Stimulated activated naive CD8-positive, alpha-beta T cell treated with anti-CD3 and anti-CD28 coated beads, Interleukin-15, Interleukin-2, amounts not matched to agents 100 U/mL and 50 U/mL, for 24 hours (primary cell): ENCODE data around the gene BCKDHA.
"Not testable (repeated sequence)": the region's sequence is repeated elsewhere in the genome, so short reads cannot be mapped to it uniquely, and the experiment has no call there.

Experiments
- ATAC-seq: fragments of 150-1000 bp; cut with Tn5 transposase; one replicate; pipeline ENCODE4 v1.10.0; 2021
- DNase-seq: peaks from one replicate; pipeline ENCODE4 v3.0.0; 2021

Gene BCKDHA

GRCh38 chr19:41443813-41444455, 46.3 kb downstream of the BCKDHA start:
- DNase-seq: no peak
- ATAC-seq: no peak

- DNase-seq (no peak), ATAC-seq (no peak)
These were observed 48.0 kb downstream of the BCKDHA start for GRCh38 chr19:41445575-41445974.

GRCh38 chr19:41447732-41448332, 50.2 kb downstream of the BCKDHA start:
- ATAC-seq (no peak), DNase-seq (no peak)

- ATAC-seq (peak; percentile 79), DNase-seq (peak; percentile 82)
These were observed 51.7 kb downstream of the BCKDHA start for GRCh38 chr19:41449079-41449864.

GRCh38 chr19:41449865-41450178, 52.2 kb downstream of the BCKDHA start:
- ATAC-seq: no peak

GRCh38 chr19:41452584-41453275, 55.1 kb downstream of the BCKDHA start:
- no peak for ATAC-seq

More at GRCh38 chr19:41449865-41450178, 52.2 kb downstream of the BCKDHA start:
- no peak for DNase-seq

GRCh38 chr19:41455936-41456335, 58.3 kb downstream of the BCKDHA start:
- ATAC-seq: no peak

More at GRCh38 chr19:41452584-41453275, 55.1 kb downstream of the BCKDHA start:
- no peak for DNase-seq

GRCh38 chr19:41456342-41456918, 58.8 kb downstream of the BCKDHA start:
- ATAC-seq (no peak), DNase-seq (no peak)

More at GRCh38 chr19:41455936-41456335, 58.3 kb downstream of the BCKDHA start:
- no peak for DNase-seq

GRCh38 chr19:41457241-41457640, 59.6 kb downstream of the BCKDHA start:
- DNase-seq (no peak), ATAC-seq (peak; percentile 76)

- DNase-seq (no peak), ATAC-seq (no peak)
These were observed 64.9 kb downstream of the BCKDHA start for GRCh38 chr19:41462497-41462896.

- ATAC-seq, DNase-seq: not testable (repeated sequence)
These were observed 65.9 kb downstream of the BCKDHA start for GRCh38 chr19:41463257-41464256.
